LNCaP clone FGC (cell line): ENCODE results near the gene TMEM106A.
"Not testable (repeated sequence)": the region's sequence is repeated elsewhere in the genome, so short reads cannot be mapped to it uniquely, and the experiment has no call there.

Experiments used
- DNase-seq: peaks from one replicate; pipeline ENCODE4 v3.0.0-alpha.2; 2011; ENCODE audit warnings: low read depth
- H3K4me3 ChIP-seq: 2 replicates; pipeline ENCODE4 v1.5.1; 2011; ENCODE audit warnings: mild to moderate bottlenecking, low read depth, low read length, control low read depth
- CTCF ChIP-seq: IDR thresholded peaks from 2 replicates; pipeline ENCODE4 v1.5.1; 2012; ENCODE audit warnings: mild to moderate bottlenecking; ENCODE audit not compliant: control insufficient read depth, insufficient read depth; ENCODE audit errors: extremely low read depth

Gene TMEM106A

GRCh38 chr17:43175213-43176118, 36.2 kb upstream of the TMEM106A start:
- TF ChIP-seq CTCF, result no peak
- H3K4me3 ChIP-seq, result no peak overlapping the region
- DNase-seq, result no peak

GRCh38 chr17:43176119-43176570, 35.5 kb upstream of the TMEM106A start:
- no peak overlapping the region for H3K4me3 ChIP-seq
- no peak for DNase-seq

GRCh38 chr17:43183921-43184320, 27.8 kb upstream of the TMEM106A start:
- TF ChIP-seq CTCF, result no peak
- DNase-seq, result no peak

More at GRCh38 chr17:43176119-43176570, 35.5 kb upstream of the TMEM106A start:
- TF ChIP-seq CTCF, result no peak

GRCh38 chr17:43186656-43187055, 25.0 kb upstream of the TMEM106A start:
- not testable (repeated sequence) for DNase-seq, H3K4me3 ChIP-seq

More at GRCh38 chr17:43183921-43184320, 27.8 kb upstream of the TMEM106A start:
- no peak overlapping the region for H3K4me3 ChIP-seq

- DNase-seq, result no peak
- no peak for TF ChIP-seq CTCF
- H3K4me3 ChIP-seq, result no peak overlapping the region
Measured at GRCh38 chr17:43193251-43193650, 18.4 kb upstream of the TMEM106A start.

- H3K4me3 ChIP-seq, result no peak overlapping the region
- no peak for DNase-seq
- TF ChIP-seq CTCF, result no peak
Measured at GRCh38 chr17:43199633-43200032, 12.0 kb upstream of the TMEM106A start.

GRCh38 chr17:43200127-43200526, 11.5 kb upstream of the TMEM106A start:
- no peak for DNase-seq
- no peak overlapping the region for H3K4me3 ChIP-seq
- TF ChIP-seq CTCF, result no peak

- not testable (repeated sequence) for DNase-seq, H3K4me3 ChIP-seq
Measured at GRCh38 chr17:43203013-43203412, 8.7 kb upstream of the TMEM106A start.
